GM12878 (cell line): Measurements from ENCODE around the gene PPP3CA. TPM values are rescaled to one million over a fixed set of nuclear protein-coding genes. Genes with fewer than 3 reads are reported as not detected.

ENCODE experiments used
- ATAC-seq: fragments of 200-7000 bp; cut with Tn5 transposase; 3 replicates; pipeline ENCODE4 v1.9.1; 2020; ENCODE audit warnings: mild to moderate bottlenecking, moderate library complexity
- BruUV-seq: library from RNA; stranded (reverse); fragments of 400-500 nt; replicated peaks from 2 replicates; lab custom pipeline; 2021; lab: Mats Ljungman, UMichigan
- CTCF ChIA-PET: fragments of 300-600 bp; sonication (Branson Sonifier 250); formaldehyde crosslinking; extraction: SDS; loops from one replicate; lab custom pipeline; 2021; ENCODE audit warnings: inconsistent platforms; lab: Yijun Ruan, JAX
- POLR2A ChIA-PET: fragments of 350-600 bp; formaldehyde crosslinking; extraction: SDS; loops from one replicate; lab custom pipeline; 2021; ENCODE audit warnings: inconsistent platforms; lab: Charles Lee
- RAD21 ChIA-PET: fragments of 300-600 bp; sonication (Branson Sonifier 250); formaldehyde crosslinking; loops from one replicate; lab custom pipeline; 2023; ENCODE audit warnings: antibody characterized with exemption; ENCODE audit not compliant: unreplicated experiment; lab: Charles Lee
- SMC1A ChIA-PET: fragments of 300-600 bp; sonication (Branson Sonifier 250); formaldehyde crosslinking; loops from one replicate; lab custom pipeline; 2023; ENCODE audit not compliant: unreplicated experiment, uncharacterized antibody; lab: Charles Lee
- DNase-seq: peaks from one replicate; pipeline ENCODE4 v3.0.0-alpha.2; 2011; ENCODE audit warnings: low read depth, low spot score
- FAIRE-seq: peaks from 3 replicates; lab custom pipeline; 2011; peaks lifted over from hg19 to GRCh38; lab: Jason Lieb, UNC
- H2AFZ ChIP-seq: 2 replicates; pipeline ENCODE4 v1.6.0; 2011; ENCODE audit warnings: low read depth, low read length, control low read depth; ENCODE audit not compliant: control insufficient read depth
- H3K27ac ChIP-seq: 2 replicates; pipeline ENCODE4 v1.5.1; 2011; ENCODE audit warnings: control low read depth; ENCODE audit not compliant: control insufficient read depth, insufficient read depth
- H3K27me3 ChIP-seq, 2 experiments: replicated peaks in 1 of 2; 2 replicates each; pipeline versions ENCODE4 v1.6.0 to v1.6.1; 2011; ENCODE audit warnings: low read length in 1 of 2; ENCODE audit not compliant: control insufficient read depth in 2 of 2, insufficient read depth in 2 of 2
- H3K36me3 ChIP-seq, 2 experiments: 2 replicates each; pipeline ENCODE4 v1.5.1; 2011; ENCODE audit warnings: low read length in 1 of 2; ENCODE audit not compliant: control insufficient read depth in 2 of 2, insufficient read depth in 2 of 2
- H3K4me1 ChIP-seq: 2 replicates; pipeline ENCODE4 v1.6.1; 2011; ENCODE audit warnings: mild to moderate bottlenecking, low read length, moderate library complexity, mixed read lengths; ENCODE audit not compliant: control insufficient read depth, insufficient read depth
- H3K4me2 ChIP-seq: 2 replicates; pipeline ENCODE4 v1.6.0; 2011; ENCODE audit warnings: control low read depth; ENCODE audit not compliant: control insufficient read depth, insufficient read depth
- H3K4me3 ChIP-seq: fragments of 200-600 bp; sonication (generic); 2 replicates; pipeline ENCODE4 v1.5.1; 2016
- H3K79me2 ChIP-seq: 2 replicates; pipeline ENCODE4 v1.6.0; 2011; ENCODE audit warnings: low read length; ENCODE audit not compliant: control insufficient read depth, insufficient read depth
- H3K9ac ChIP-seq: 2 replicates; pipeline ENCODE4 v1.8.0; 2011; ENCODE audit warnings: low read length, control low read depth, mixed read lengths; ENCODE audit not compliant: control insufficient read depth, insufficient read depth
- H3K9me3 ChIP-seq: replicated peaks from 3 replicates; pipeline ENCODE4 v1.5.1; 2011; ENCODE audit warnings: mild to moderate bottlenecking, low read length; ENCODE audit not compliant: control insufficient read depth, insufficient read depth
- H4K20me1 ChIP-seq: 2 replicates; pipeline ENCODE4 v1.6.0; 2011; ENCODE audit not compliant: control insufficient read depth, insufficient read depth
- BHLHE40 ChIP-seq, 2 experiments: fragments of 450-650 bp in 1 of 2; IDR thresholded peaks; 2 replicates each; pipeline ENCODE4 v1.6.1; 2011 to 2017; ENCODE audit warnings: low read depth in 2 of 2, borderline replicate concordance in 1 of 2, improper control_type of control experiment in 1 of 2, low read length in 1 of 2, mild to moderate bottlenecking in 1 of 2
- CUX1 ChIP-seq: IDR thresholded peaks from 2 replicates; pipeline ENCODE4 v1.6.1; 2012; ENCODE audit warnings: improper control_type of control experiment, low read depth, low read length; ENCODE audit not compliant: insufficient replicate concordance
- E2F8 ChIP-seq: fragments of 450-650 bp; IDR thresholded peaks from 2 replicates; pipeline ENCODE4 v1.6.1; 2018; ENCODE audit warnings: mild to moderate bottlenecking, low read depth, moderate library complexity; ENCODE audit not compliant: partially characterized antibody
- MTA3 ChIP-seq: IDR thresholded peaks from 2 replicates; pipeline ENCODE4 v1.6.1; 2012; ENCODE audit warnings: low read length, inconsistent platforms, borderline replicate concordance
- NBN ChIP-seq: fragments of 450-650 bp; IDR thresholded peaks from 2 replicates; pipeline ENCODE4 v1.6.1; 2016
- NR2F1 ChIP-seq: fragments of 450-650 bp; conservative IDR thresholded peaks from 2 replicates; pipeline ENCODE4 v1.6.1; 2017; ENCODE audit warnings: mild to moderate bottlenecking
- SREBF2 ChIP-seq: IDR thresholded peaks from 2 replicates; pipeline ENCODE4 v1.6.1; 2012; ENCODE audit warnings: mild to moderate bottlenecking, low read length
- SUPT20H ChIP-seq: IDR thresholded peaks from 2 replicates; pipeline ENCODE4 v1.6.1; 2011; ENCODE audit warnings: low read depth, mild to moderate bottlenecking, low read length, moderate library complexity, borderline replicate concordance; ENCODE audit not compliant: control insufficient read depth
- TCF3 ChIP-seq: IDR thresholded peaks from 2 replicates; pipeline ENCODE4 v1.6.1; 2012; ENCODE audit warnings: low read depth, mild to moderate bottlenecking, low read length, borderline replicate concordance; ENCODE audit not compliant: insufficient read depth
- ZBTB11 ChIP-seq: fragments of 450-650 bp; formaldehyde crosslinking; IDR thresholded peaks from 2 replicates; pipeline ENCODE4 v1.5.0; 2022; ENCODE audit warnings: mild to moderate bottlenecking, missing genetic modification characterization
- ZNF384 ChIP-seq: IDR thresholded peaks from 2 replicates; pipeline ENCODE4 v1.6.1; 2012; ENCODE audit warnings: low read depth, mild to moderate bottlenecking, low read length, improper control_type of control experiment, borderline replicate concordance
- WGBS: methylation state at CpG from one replicate; pipeline ENCODE4 v1.1.6; 2016; ENCODE audit warnings: low lambda C conversion rate; ENCODE audit not compliant: insufficient replicate concordance, insufficient coverage; ENCODE audit errors: missing lambda C conversion rate; 5-methylcytosine and 5-hydroxymethylcytosine counted together
- in situ Hi-C: fragments of 300-500 bp; cut with MboI; formaldehyde crosslinking; loops from 9 replicates; pipeline ENCODE4 v1.14.3; 2018; ENCODE audit warnings: mixed read lengths
- intact Hi-C: fragments of 100-400 bp; cut with micrococcal nuclease; formaldehyde crosslinking; loops from one replicate; pipeline ENCODE4 v1.14.2; 2022; ENCODE audit not compliant: unreplicated experiment
- polyA plus RNA-seq, 11 experiments: library from polyadenylated mRNA; depleted of rRNA in 4 of 11; unstranded in 6 of 11; stranded (reverse) in 5 of 11; fragments of >200 nt; fragmentation: Nextera tagmentation in 4 of 11; fragmentation: Illumina TruSeq in 1 of 11; extraction: Ambion mirVana in 4 of 11; extraction: Trizol in 1 of 11; gene quantifications; 1 replicate in 1 of 11; 2 replicates in 10 of 11; pipeline versions ENCODE4 v1.2.1 to v1.2.3, GENCODE V29; 2011 to 2016; ENCODE audit warnings: inconsistent platforms in 2 of 11, missing spikeins in 2 of 11, low read depth in 1 of 11
- total RNA-seq, 4 experiments: library from RNA; depleted of rRNA in 3 of 4; stranded (reverse); fragments of >200 nt in 3 of 4; fragmentation: Illumina TruSeq in 1 of 4; extraction: Trizol in 1 of 4; gene quantifications; 2 replicates each; pipeline versions ENCODE4 v1.2.1 to v1.2.3, GENCODE V29; 2013 to 2021

PPP3CA gene
- total and polyA plus RNA-seq, 10 of the 15 experiments (the other 5 are each of a cell fraction or from before 2014, with no cell fraction given) = 0.33 to 9.0 (median 1.0) TPM

GRCh38 chr4:101158507-101158906 lies 188.8 kb downstream of the PPP3CA start:
- no TSS peak for BruUV-seq
- DNase-seq (no peak), FAIRE-seq (no peak), ATAC-seq (no peak)
- H3K9me3 ChIP-seq = no peaks in the 10 kb centered on the region
- intact Hi-C loops (loop anchor here (5.0 kb wide), 1 partner anchor 141 kb away; no protein-coding TSS in a partner anchor), in situ Hi-C loops (no loop called here)
- H3K4me2 ChIP-seq = no peak overlapping the region
- H2AFZ ChIP-seq = no peak overlapping the region
- no peaks in the 10 kb centered on the region for H3K27me3 ChIP-seq
- 88% methylated on average over 3 of the region's 3 CpGs for WGBS
- H3K4me3 ChIP-seq = no peak overlapping the region
- CTCF ChIA-PET = interaction anchor here (0.5 to 2.8 kb wide), 4 partner anchors 9 to 1102 kb away, joined by 3 to 12 read pairs (median 3); no protein-coding TSS in a partner anchor
- H3K79me2 ChIP-seq = no peaks in the 10 kb centered on the region
- no peaks in the 10 kb centered on the region for H4K20me1 ChIP-seq
- SMC1A ChIA-PET = interaction anchor here (0.8 to 1.9 kb wide), 3 partner anchors 9 to 1065 kb away, joined by 3 to 4 read pairs (median 3); no protein-coding TSS in a partner anchor
- peaks cover 13% of the 10 kb centered on the region for H3K4me1 ChIP-seq
- H3K9ac ChIP-seq = no peak overlapping the region
- no peak overlapping the region for H3K27ac ChIP-seq
- POLR2A ChIA-PET = no interaction called here
- RAD21 ChIA-PET = interaction anchor here (1.1 to 1.2 kb wide), 3 partner anchors 9 to 138 kb away, joined by 3 read pairs; no protein-coding TSS in a partner anchor
- H3K36me3 ChIP-seq = no peaks in the 10 kb centered on the region
- TF ChIP-seq BHLHE40 (IDR thresholded peaks at IDR 0.05; ENCODE audit: borderline replicate concordance in 1 of 2, low read depth in 2 of 2, low read length in 1 of 2) (no peak), SREBF2 (no peak), ZNF384 (no peak), ZBTB11 (CRISPR knock-in tag) (no peak), NBN (no peak), NR2F1 (no peak), E2F8 (no peak), MTA3 (no peak), CUX1 (no peak), SUPT20H (no peak), TCF3 (no peak)
